HEK293 (cell line): ENCODE measurements around the gene OSTF1.

Experiments used
- CTCF ChIA-PET: fragments of 350-600 bp; formaldehyde crosslinking; extraction: SDS; loops from one replicate; lab custom pipeline; 2021; ENCODE audit warnings: antibody characterized with exemption; lab: Yijun Ruan, JAX
- POLR2A ChIA-PET: fragments of 300-600 bp; formaldehyde crosslinking; extraction: SDS; loops from one replicate; lab custom pipeline; 2020; ENCODE audit warnings: antibody characterized with exemption, inconsistent platforms; lab: Yijun Ruan, JAX
- H3K27ac ChIP-seq: fragments of 200-500 bp; sonication (Bioruptor generic); 2 replicates; pipeline ENCODE4 v1.5.1; 2014; ENCODE audit warnings: low read depth, low read length, control low read depth, inconsistent platforms; ENCODE audit errors: extremely low read depth
- H3K36me3 ChIP-seq, 2 experiments: fragments of 200-500 bp in 1 of 2; sonication (Bioruptor generic) in 1 of 2; 1 replicate in 1 of 2; 2 replicates in 1 of 2; pipeline ENCODE4 v1.5.1; 2014 to 2017; ENCODE audit warnings: inconsistent platforms in 2 of 2, low read length in 2 of 2; ENCODE audit not compliant: control insufficient read depth in 2 of 2, insufficient read depth in 1 of 2
- H3K4me1 ChIP-seq: fragments of 200-500 bp; sonication (Bioruptor generic); 2 replicates; pipeline ENCODE4 v1.5.1; 2014; ENCODE audit warnings: mild to moderate bottlenecking, low read length, inconsistent platforms; ENCODE audit not compliant: control insufficient read depth, insufficient read depth
- H3K4me3 ChIP-seq: 2 replicates; pipeline ENCODE4 v1.5.1; 2011; ENCODE audit warnings: low read depth, mild to moderate bottlenecking, control low read depth, low read length, moderate library complexity
- H3K9me3 ChIP-seq: fragments of 200-500 bp; sonication (Bioruptor generic); 2 replicates; pipeline ENCODE4 v1.5.1; 2014; ENCODE audit warnings: low read depth, low read length, inconsistent platforms; ENCODE audit not compliant: control insufficient read depth, insufficient read depth
- IKZF3 ChIP-seq: fragments of 450-650 bp; IDR thresholded peaks from 2 replicates; pipeline ENCODE4 v1.5.0; 2018; ENCODE audit warnings: missing biosample characterization, mild to moderate bottlenecking, missing genetic modification characterization, moderate library complexity
- KLF7 ChIP-seq: fragments of 450-650 bp; formaldehyde crosslinking; IDR thresholded peaks from 2 replicates; pipeline ENCODE4 v1.5.1; 2016; ENCODE audit warnings: missing biosample characterization, missing genetic modification characterization, borderline replicate concordance
- PRDM10 ChIP-seq: fragments of 450-650 bp; formaldehyde crosslinking; IDR thresholded peaks from 2 replicates; pipeline ENCODE4 v1.5.1; 2016; ENCODE audit warnings: missing biosample characterization, missing genetic modification characterization
- PRDM6 ChIP-seq: fragments of 450-650 bp; formaldehyde crosslinking; IDR thresholded peaks from 2 replicates; pipeline ENCODE4 v1.5.1; 2017; ENCODE audit warnings: missing biosample characterization, missing genetic modification characterization
- ZBTB1 ChIP-seq: fragments of 450-650 bp; formaldehyde crosslinking; IDR thresholded peaks from 2 replicates; pipeline ENCODE4 v1.5.1; 2016; ENCODE audit warnings: missing biosample characterization, missing genetic modification characterization
- ZBTB11 ChIP-seq: fragments of 450-650 bp; formaldehyde crosslinking; conservative IDR thresholded peaks from 2 replicates; pipeline ENCODE4 v1.5.1; 2016; ENCODE audit warnings: low read depth, missing biosample characterization, missing genetic modification characterization
- ZBTB17 ChIP-seq: fragments of 450-650 bp; formaldehyde crosslinking; IDR thresholded peaks from 2 replicates; pipeline ENCODE4 v1.5.1; 2016; ENCODE audit warnings: missing biosample characterization, missing genetic modification characterization
- ZNF112 ChIP-seq: fragments of 450-650 bp; formaldehyde crosslinking; IDR thresholded peaks from 2 replicates; pipeline ENCODE4 v1.5.0; 2017; ENCODE audit warnings: missing biosample characterization, missing genetic modification characterization
- ZNF16 ChIP-seq: fragments of 450-650 bp; formaldehyde crosslinking; IDR thresholded peaks from 2 replicates; pipeline ENCODE4 v1.5.1; 2016; ENCODE audit warnings: low read depth, missing biosample characterization, missing genetic modification characterization
- ZNF239 ChIP-seq: fragments of 450-650 bp; formaldehyde crosslinking; IDR thresholded peaks from 2 replicates; pipeline ENCODE4 v1.5.1; 2016; ENCODE audit warnings: missing biosample characterization, missing genetic modification characterization
- ZNF335 ChIP-seq: fragments of 450-650 bp; formaldehyde crosslinking; conservative IDR thresholded peaks from 2 replicates; pipeline ENCODE4 v1.5.1; 2016; ENCODE audit warnings: missing biosample characterization, missing genetic modification characterization
- ZNF398 ChIP-seq: fragments of 450-650 bp; formaldehyde crosslinking; IDR thresholded peaks from 2 replicates; pipeline ENCODE4 v1.5.1; 2017; ENCODE audit warnings: missing biosample characterization, missing genetic modification characterization
- ZNF510 ChIP-seq: fragments of 450-650 bp; formaldehyde crosslinking; IDR thresholded peaks from 2 replicates; pipeline ENCODE4 v1.5.1; 2018; ENCODE audit warnings: mild to moderate bottlenecking, missing genetic modification characterization, missing biosample characterization; ENCODE audit not compliant: insufficient replicate concordance
- ZNF544 ChIP-seq: fragments of 450-650 bp; formaldehyde crosslinking; IDR thresholded peaks from 2 replicates; pipeline ENCODE4 v1.5.0; 2017; ENCODE audit warnings: missing biosample characterization, missing genetic modification characterization
- ZNF600 ChIP-seq: fragments of 450-650 bp; formaldehyde crosslinking; IDR thresholded peaks from 2 replicates; pipeline ENCODE4 v1.5.1; 2016; ENCODE audit warnings: missing biosample characterization, missing genetic modification characterization
- ZNF626 ChIP-seq: fragments of 450-650 bp; sonication (Bioruptor Pico); formaldehyde crosslinking; IDR thresholded peaks from 2 replicates; pipeline ENCODE4 v1.5.1; 2018; ENCODE audit warnings: missing biosample characterization, missing genetic modification characterization, inconsistent platforms
- ZNF701 ChIP-seq: fragments of 450-650 bp; formaldehyde crosslinking; IDR thresholded peaks from 2 replicates; pipeline ENCODE4 v1.5.1; 2016; ENCODE audit warnings: missing biosample characterization, missing genetic modification characterization
- ZNF768 ChIP-seq: fragments of 450-650 bp; formaldehyde crosslinking; IDR thresholded peaks from 2 replicates; pipeline ENCODE4 v1.5.1; 2018; ENCODE audit warnings: missing biosample characterization, mild to moderate bottlenecking, missing genetic modification characterization
- ZSCAN18 ChIP-seq: fragments of 450-650 bp; formaldehyde crosslinking; IDR thresholded peaks from 2 replicates; pipeline ENCODE4 v1.5.1; 2016; ENCODE audit warnings: missing biosample characterization, missing genetic modification characterization

OSTF1 gene

GRCh38 chr9:75087289-75087823, 958 bp upstream of the OSTF1 start:
- CTCF ChIA-PET = interaction anchor here (0.6 to 1.1 kb wide), 2 partner anchors 12 to 64 kb away, joined by 3 read pairs; no protein-coding TSS in a partner anchor
- Histone ChIP-seq H3K36me3 (peaks cover 0 to 4% of the 10 kb centered on the region in 2 experiments; a peak in 1 of 3 replicates), H3K9me3 (no peaks in the 10 kb centered on the region), H3K27ac (peak overlapping the region; percentile 60; the same call in 1 of the 2 replicates), H3K4me3 (peak overlapping the region; percentile 97), H3K4me1 (0 out of 2 replicates have a peak, but pooled peaks cover 7% of the 10 kb centered on the region)
- POLR2A ChIA-PET = interaction anchor here (0.7 to 2.3 kb wide), 7 partner anchors 8 to 1307 kb away, joined by 3 to 24 read pairs (median 4); partner anchors contain the start of genes C9orf40, CARNMT1 and RFK
- 0 out of 2 replicates have a peak, but pooled peaks have one; percentile 25 for TF ChIP-seq ZBTB11 (tag by site-specific recombination)
- 0 out of 2 replicates have a peak, but pooled peaks have one; percentile 18 for TF ChIP-seq PRDM6
- peak; percentile 93 for TF ChIP-seq ZNF335 (tag by site-specific recombination)
- TF ChIP-seq ZNF544 (tag by site-specific recombination) = no peak
- TF ChIP-seq PRDM10 (tag by site-specific recombination) = no peak
- TF ChIP-seq ZNF701 (tag by site-specific recombination) = no peak
- TF ChIP-seq ZNF16 = no peak
- TF ChIP-seq ZSCAN18 (tag by site-specific recombination) = no peak
- no peak for TF ChIP-seq ZNF510 (tag by site-specific recombination)
- no peak for TF ChIP-seq KLF7 (tag by site-specific recombination)
- TF ChIP-seq ZNF112 = no peak
- TF ChIP-seq ZNF239 (tag by site-specific recombination) = no peak
- TF ChIP-seq ZBTB1 = no peak
- TF ChIP-seq ZNF626 (tag by site-specific recombination) = no peak
- TF ChIP-seq ZBTB17 = peak; percentile 57
- TF ChIP-seq ZNF768 (tag by site-specific recombination) = no peak
- TF ChIP-seq ZNF398 = no peak
- TF ChIP-seq IKZF3 (tag by site-specific recombination) = no peak
- no peak for TF ChIP-seq ZNF600
- TF ChIP-seq, all 188 proteins: peak for 4
